ENCODE measurements around the gene ERRFI1.

Gene ERRFI1

GRCh38 chr1:7991504-7992440, 34.3 kb downstream of the ERRFI1 start:
- H3K36me3 ChIP-seq (ENCODE audit: control insufficient read depth, low read depth, low read length), result no peaks in the 10 kb centered on the region
- H3K9ac ChIP-seq (ENCODE audit: low read length), result no peak overlapping the region
- no peaks in the 10 kb centered on the region for H3K9me3 ChIP-seq (ENCODE audit: control insufficient read depth, low read depth, low read length)
- peaks cover 3% of the 10 kb centered on the region for H3K4me1 ChIP-seq (ENCODE audit: control insufficient read depth, low read depth, low read length)
- no peak overlapping the region for H3K27ac ChIP-seq (ENCODE audit: low read length)
- H3K27me3 ChIP-seq (ENCODE audit: control insufficient read depth, insufficient read depth, low read length), result no peaks in the 10 kb centered on the region
- no peak overlapping the region for H3K4me3 ChIP-seq (ENCODE audit: low read length)

DNA sequence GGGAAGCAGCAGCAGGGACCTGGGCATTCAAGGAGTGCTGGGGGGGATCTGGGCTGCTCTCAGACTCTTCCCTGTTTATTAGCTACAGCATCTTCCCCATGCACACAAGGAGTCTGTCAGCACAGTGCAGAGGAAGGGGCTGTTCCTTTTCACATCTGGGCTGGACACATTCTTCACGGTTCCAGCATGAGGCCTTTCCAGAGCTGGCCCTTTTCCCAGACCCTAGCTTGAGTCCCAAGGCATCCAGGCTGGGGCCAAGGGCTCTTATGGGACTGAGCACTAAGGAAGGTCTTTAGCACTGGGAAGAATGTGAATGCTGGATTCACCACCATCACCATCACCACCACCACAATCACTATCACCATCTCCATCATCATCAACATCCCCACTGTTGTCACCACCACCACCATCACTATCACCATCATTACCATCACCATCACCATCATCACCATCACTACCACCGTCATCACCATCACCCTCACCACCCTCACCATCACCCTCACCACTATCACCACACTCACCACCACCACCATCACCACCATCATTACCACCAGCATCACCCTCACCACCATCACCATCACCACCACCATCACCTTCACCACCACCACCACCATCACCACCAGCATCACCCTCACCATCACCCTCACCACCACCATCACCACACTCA, 36.2 kb downstream of the ERRFI1 start:
- H3K9ac ChIP-seq (ENCODE audit: low read length), result no peak overlapping the region
- no peaks in the 10 kb centered on the region for H3K9me3 ChIP-seq (ENCODE audit: control insufficient read depth, low read depth, low read length)
- peaks cover 3% of the 10 kb centered on the region for H3K4me1 ChIP-seq (ENCODE audit: control insufficient read depth, low read depth, low read length)
- H3K36me3 ChIP-seq (ENCODE audit: control insufficient read depth, low read depth, low read length), result peaks cover 15% of the 10 kb centered on the region
- no peak overlapping the region for H3K27ac ChIP-seq (ENCODE audit: low read length)
- no peak overlapping the region for H3K4me3 ChIP-seq (ENCODE audit: low read length)
- H3K27me3 ChIP-seq (ENCODE audit: control insufficient read depth, insufficient read depth, low read length), result no peaks in the 10 kb centered on the region

- no peaks in the 10 kb centered on the region for H3K27me3 ChIP-seq (ENCODE audit: control insufficient read depth, insufficient read depth, low read length)
- peaks cover 24% of the 10 kb centered on the region for H3K36me3 ChIP-seq (ENCODE audit: control insufficient read depth, low read depth, low read length)
- no peaks in the 10 kb centered on the region for H3K9me3 ChIP-seq (ENCODE audit: control insufficient read depth, low read depth, low read length)
- no peak overlapping the region for H3K27ac ChIP-seq (ENCODE audit: low read length)
- no peak overlapping the region for H3K4me3 ChIP-seq (ENCODE audit: low read length)
- peaks cover 3% of the 10 kb centered on the region for H3K4me1 ChIP-seq (ENCODE audit: control insufficient read depth, low read depth, low read length)
- H3K9ac ChIP-seq (ENCODE audit: low read length), result no peak overlapping the region
These were observed 37.5 kb downstream of the ERRFI1 start for GRCh38 chr1:7988576-7988975.

GRCh38 chr1:7987528-7987927, 38.6 kb downstream of the ERRFI1 start:
- Histone ChIP-seq H3K27ac (ENCODE audit: low read length) (no peak overlapping the region), H3K9me3 (ENCODE audit: control insufficient read depth, low read depth, low read length) (no peaks in the 10 kb centered on the region), H3K27me3 (ENCODE audit: control insufficient read depth, insufficient read depth, low read length) (no peaks in the 10 kb centered on the region), H3K36me3 (ENCODE audit: control insufficient read depth, low read depth, low read length) (peaks cover 35% of the 10 kb centered on the region), H3K4me3 (ENCODE audit: low read length) (no peak overlapping the region), H3K9ac (ENCODE audit: low read length) (no peak overlapping the region), H3K4me1 (ENCODE audit: control insufficient read depth, low read depth, low read length) (peaks cover 3% of the 10 kb centered on the region)

DNA sequence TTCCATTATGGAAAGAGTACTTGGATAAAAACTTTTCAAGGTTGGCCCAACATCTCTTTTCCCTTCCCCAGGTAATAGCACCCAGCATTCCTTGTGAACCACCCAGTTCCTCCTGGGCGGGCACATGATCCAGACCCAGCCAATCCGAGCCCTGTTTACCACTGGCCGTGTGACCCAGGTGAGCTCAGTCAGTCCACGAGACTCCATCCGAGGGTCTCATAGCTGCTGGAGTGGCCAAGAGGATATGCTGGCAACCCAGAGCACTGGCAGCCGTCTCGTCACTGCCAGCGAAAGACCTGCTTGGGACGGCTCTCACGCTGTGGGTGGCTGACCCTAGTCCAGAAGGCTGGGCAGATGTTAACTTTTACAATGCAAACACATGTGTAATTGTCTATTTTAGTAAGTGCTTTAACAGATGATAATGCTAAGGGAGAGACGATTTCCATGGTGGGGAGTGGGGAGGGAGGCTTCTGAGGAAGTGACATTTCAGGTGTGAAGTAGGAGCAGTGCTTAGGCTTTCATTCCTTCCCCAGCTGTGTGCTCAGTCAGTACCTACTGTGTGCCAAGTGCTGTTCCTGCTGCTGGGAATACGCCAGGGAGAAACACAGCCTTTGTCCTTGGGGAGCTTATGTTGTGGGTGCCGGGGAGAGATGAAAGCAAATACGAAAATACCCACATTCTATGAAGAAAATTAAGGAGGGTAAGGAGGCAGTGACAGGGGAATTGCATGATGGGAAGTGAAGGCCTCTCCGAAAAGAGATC, 40.1 kb downstream of the ERRFI1 start:
- Histone ChIP-seq H3K27ac (ENCODE audit: low read length) (no peak overlapping the region), H3K36me3 (ENCODE audit: control insufficient read depth, low read depth, low read length) (peaks cover 38% of the 10 kb centered on the region)

GRCh38 chr1:7984811-7985210, 41.3 kb downstream of the ERRFI1 start:
- Histone ChIP-seq H3K36me3 (ENCODE audit: control insufficient read depth, low read depth, low read length) (peaks cover 49% of the 10 kb centered on the region), H3K27ac (ENCODE audit: low read length) (no peak overlapping the region), H3K9me3 (ENCODE audit: control insufficient read depth, low read depth, low read length) (no peaks in the 10 kb centered on the region), H3K9ac (ENCODE audit: low read length) (no peak overlapping the region), H3K27me3 (ENCODE audit: control insufficient read depth, insufficient read depth, low read length) (no peaks in the 10 kb centered on the region), H3K4me3 (ENCODE audit: low read length) (no peak overlapping the region), H3K4me1 (ENCODE audit: control insufficient read depth, low read depth, low read length) (no peaks in the 10 kb centered on the region)

More for the DNA sequence above, 40.1 kb downstream of the ERRFI1 start:
- Histone ChIP-seq H3K4me3 (ENCODE audit: low read length) (no peak overlapping the region), H3K4me1 (ENCODE audit: control insufficient read depth, low read depth, low read length) (no peaks in the 10 kb centered on the region), H3K9me3 (ENCODE audit: control insufficient read depth, low read depth, low read length) (no peaks in the 10 kb centered on the region), H3K27me3 (ENCODE audit: control insufficient read depth, insufficient read depth, low read length) (no peaks in the 10 kb centered on the region), H3K9ac (ENCODE audit: low read length) (no peak overlapping the region)

GRCh38 chr1:7983086-7983778, 42.9 kb downstream of the ERRFI1 start:
- H3K36me3 ChIP-seq (ENCODE audit: control insufficient read depth, low read depth, low read length), result peaks cover 63% of the 10 kb centered on the region
- no peaks in the 10 kb centered on the region for H3K4me1 ChIP-seq (ENCODE audit: control insufficient read depth, low read depth, low read length)
- H3K9ac ChIP-seq (ENCODE audit: low read length), result no peak overlapping the region
- H3K27ac ChIP-seq (ENCODE audit: low read length), result no peak overlapping the region
- no peaks in the 10 kb centered on the region for H3K27me3 ChIP-seq (ENCODE audit: control insufficient read depth, insufficient read depth, low read length)
- H3K4me3 ChIP-seq (ENCODE audit: low read length), result no peak overlapping the region
- no peaks in the 10 kb centered on the region for H3K9me3 ChIP-seq (ENCODE audit: control insufficient read depth, low read depth, low read length)

- no peak overlapping the region for H3K4me3 ChIP-seq (ENCODE audit: low read length)
- H3K4me1 ChIP-seq (ENCODE audit: control insufficient read depth, low read depth, low read length), result no peaks in the 10 kb centered on the region
- H3K9ac ChIP-seq (ENCODE audit: low read length), result no peak overlapping the region
- no peaks in the 10 kb centered on the region for H3K9me3 ChIP-seq (ENCODE audit: control insufficient read depth, low read depth, low read length)
- no peak overlapping the region for H3K27ac ChIP-seq (ENCODE audit: low read length)
- H3K27me3 ChIP-seq (ENCODE audit: control insufficient read depth, insufficient read depth, low read length), result no peaks in the 10 kb centered on the region
- peaks cover 76% of the 10 kb centered on the region for H3K36me3 ChIP-seq (ENCODE audit: control insufficient read depth, low read depth, low read length)
These were observed 45.1 kb downstream of the ERRFI1 start for GRCh38 chr1:7980984-7981383.

DNA sequence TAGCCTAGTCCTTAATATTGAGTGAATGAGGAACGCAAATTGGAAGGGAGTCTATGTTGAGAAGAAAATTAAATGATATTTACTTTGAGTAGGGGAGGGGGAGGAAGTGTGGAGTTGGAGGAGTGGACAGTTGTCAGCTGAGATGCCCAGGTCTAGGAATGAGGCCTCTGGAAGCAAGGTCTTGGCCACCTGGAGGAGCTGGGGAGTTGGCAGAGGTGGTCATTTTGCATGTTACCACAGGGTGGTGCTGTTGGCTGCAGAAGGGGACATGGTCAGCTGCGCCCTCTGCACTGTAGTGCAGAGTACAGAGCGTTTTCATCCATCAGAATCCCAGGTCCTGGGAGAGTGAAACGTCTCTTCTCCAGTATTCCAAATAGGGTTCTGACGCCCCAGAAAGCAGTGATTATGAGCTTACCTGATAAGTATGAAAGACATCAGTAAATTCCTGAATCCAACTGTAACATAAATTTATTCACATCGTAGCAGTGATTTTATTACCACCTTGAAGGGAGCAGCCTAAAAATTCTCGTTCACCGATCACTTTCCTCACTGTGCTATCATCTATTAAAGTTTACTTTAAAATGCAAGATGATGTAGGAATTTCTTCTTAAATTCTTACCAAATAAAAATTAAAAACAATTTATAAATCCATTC, 50.8 kb downstream of the ERRFI1 start:
- Histone ChIP-seq H3K4me3 (ENCODE audit: low read length) (no peak overlapping the region), H3K27me3 (ENCODE audit: control insufficient read depth, insufficient read depth, low read length) (no peaks in the 10 kb centered on the region), H3K27ac (ENCODE audit: low read length) (no peak overlapping the region), H3K9me3 (ENCODE audit: control insufficient read depth, low read depth, low read length) (no peaks in the 10 kb centered on the region), H3K36me3 (ENCODE audit: control insufficient read depth, low read depth, low read length) (peaks cover 60% of the 10 kb centered on the region), H3K4me1 (ENCODE audit: control insufficient read depth, low read depth, low read length) (no peaks in the 10 kb centered on the region), H3K9ac (ENCODE audit: low read length) (no peak overlapping the region)

DNA sequence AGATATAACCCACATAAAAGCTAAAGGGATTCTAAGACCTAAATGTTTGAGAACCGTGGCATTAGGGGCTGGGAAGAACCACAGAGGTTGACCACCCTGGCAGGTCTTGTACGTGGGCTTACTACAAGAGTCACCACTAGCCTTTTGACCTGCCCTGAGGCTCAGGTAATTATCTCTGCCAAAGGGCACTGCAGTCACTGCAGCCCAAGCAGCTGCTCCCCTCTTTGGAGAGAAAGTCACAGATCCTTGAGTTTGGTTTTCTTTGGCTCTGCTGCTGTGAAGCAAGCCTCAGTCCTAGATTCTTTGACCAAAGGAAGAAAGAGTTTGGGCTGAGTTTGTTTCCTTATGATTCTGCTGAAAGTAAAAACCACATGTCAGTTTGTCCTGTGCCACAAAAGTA, 53.0 kb downstream of the ERRFI1 start:
- peaks cover 57% of the 10 kb centered on the region for H3K36me3 ChIP-seq (ENCODE audit: control insufficient read depth, low read depth, low read length)
- H3K27ac ChIP-seq (ENCODE audit: low read length), result no peak overlapping the region

More for the DNA sequence above, 53.0 kb downstream of the ERRFI1 start:
- no peaks in the 10 kb centered on the region for H3K4me1 ChIP-seq (ENCODE audit: control insufficient read depth, low read depth, low read length)
- no peak overlapping the region for H3K9ac ChIP-seq (ENCODE audit: low read length)
- H3K4me3 ChIP-seq (ENCODE audit: low read length), result no peak overlapping the region
- no peaks in the 10 kb centered on the region for H3K27me3 ChIP-seq (ENCODE audit: control insufficient read depth, insufficient read depth, low read length)
- no peaks in the 10 kb centered on the region for H3K9me3 ChIP-seq (ENCODE audit: control insufficient read depth, low read depth, low read length)

All from iPS-18a (cell line).